ENCODE data around the gene OSTC. TPM values are rescaled to one million over a fixed set of nuclear protein-coding genes. Genes with fewer than 3 reads are reported as not detected.
"Not testable (repeated sequence)": the region's sequence is repeated elsewhere in the genome, so short reads cannot be mapped to it uniquely, and the experiment has no call there.

The OSTC gene
- polyA plus RNA-seq, 10 donors, result 160 to 213 (median 183) TPM

GRCh38 chr4:108709722-108710121 is 59.3 kb downstream of the OSTC start:
- DNase-seq, result no peak

GRCh38 chr4:108710578-108710977 is 60.2 kb downstream of the OSTC start:
- DNase-seq, result not testable (repeated sequence)

- DNase-seq, result no peak
Measured at GRCh38 chr4:108714880-108715279, 64.5 kb downstream of the OSTC start.

- DNase-seq, result no peak
Measured at GRCh38 chr4:108716340-108716739, 65.9 kb downstream of the OSTC start.

- DNase-seq, result no peak
Measured at GRCh38 chr4:108717386-108717785, 67.0 kb downstream of the OSTC start.

Other genes with a start within 250 kb of the OSTC start
- 1,000 to 10,000 TPM; 1,834 to 2,316 (median 2,060) TPM for gene RPL34, start 30.0 kb upstream of the OSTC start, polyA plus RNA-seq (ENCODE audit: insufficient read length in 10 of 10)
- gene ETNPPL, start 112.5 kb downstream of the OSTC start, polyA plus RNA-seq (ENCODE audit: insufficient read length in 10 of 10), result under 1 TPM in 1 of 10 donors, not detected in 9; 0.28 TPM

All from muscle of back (tissue), 11 donors.